GM20000 (cell line): ENCODE results near the gene WDR87.

Experiments
- DNase-seq: peaks from one replicate; pipeline ENCODE4 v3.0.0; 2012; ENCODE audit warnings: low spot score
- CTCF ChIP-seq: IDR thresholded peaks from 2 replicates; pipeline ENCODE4 v1.5.1; 2012; ENCODE audit warnings: mild to moderate bottlenecking, control low read depth; ENCODE audit errors: extremely low read depth, missing control alignments

The WDR87 gene

GRCh38 chr19:37914908-37915307 is 8.5 kb upstream of the WDR87 start:
- TF ChIP-seq CTCF, result no peak
- peak; percentile 54 for DNase-seq

- TF ChIP-seq CTCF, result no peak
- DNase-seq, result no peak
These were observed 3.3 kb upstream of the WDR87 start for GRCh38 chr19:37909661-37910199.

- no peak for TF ChIP-seq CTCF
- DNase-seq, result no peak
These were observed 1.5 kb upstream of the WDR87 start for GRCh38 chr19:37907735-37908455.

GRCh38 chr19:37906869-37907734 is 708 bp upstream of the WDR87 start, which contains the start of gene SIPA1L3:
SIPA1L3 (plus strand) TSS chr19:37907208; CDS start chr19:38081566, 174,358 bp downstream.
- TF ChIP-seq CTCF, result no peak
- DNase-seq, result peak; percentile 95

GRCh38 chr19:37903096-37903495 is 3.3 kb downstream of the WDR87 start:
- no peak for TF ChIP-seq CTCF
- DNase-seq, result no peak

GRCh38 chr19:37902668-37903067 is 3.7 kb downstream of the WDR87 start:
- DNase-seq, result peak; percentile 84
- peak; percentile 78 for TF ChIP-seq CTCF

GRCh38 chr19:37899966-37900365 is 6.4 kb downstream of the WDR87 start:
- no peak for TF ChIP-seq CTCF
- DNase-seq, result no peak
